ENCODE results near the gene TNFAIP8. TPM values are rescaled to one million over a fixed set of nuclear protein-coding genes. Genes with fewer than 3 reads are reported as not detected.

TNFAIP8 gene
- total and polyA plus RNA-seq, 2 experiments from 2014 or later: 10.6 to 29.2 TPM

DNA sequence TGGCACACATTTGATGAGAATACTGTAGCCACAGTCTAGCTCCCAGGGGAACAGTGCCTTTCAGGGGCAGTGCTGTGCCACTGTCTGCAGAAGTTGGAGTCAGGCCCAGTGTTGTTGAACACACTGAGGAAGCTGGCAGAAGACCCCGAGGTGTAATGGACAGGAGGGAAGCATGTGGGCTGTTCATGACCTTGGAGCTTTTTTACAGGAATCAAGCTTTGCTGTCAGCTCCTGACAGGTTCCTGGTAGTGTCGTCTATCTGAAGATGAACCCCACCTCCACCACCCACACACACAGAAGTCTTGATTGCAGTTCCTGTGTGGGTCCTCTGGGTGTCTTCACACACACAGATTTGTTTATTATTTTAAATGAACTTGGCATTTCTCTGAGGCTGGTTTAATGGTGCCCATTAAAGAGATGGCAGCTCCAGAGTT lies 40.3 kb upstream of the TNFAIP8 start:
- no peaks in the 10 kb centered on the region for H3F3A ChIP-seq (replicated peaks; ENCODE audit: low read depth)
- no peaks in the 10 kb centered on the region for H3K36me3 ChIP-seq (ENCODE audit: insufficient read depth)
- Mint-ChIP-seq H3K4me1 (peaks cover 7% of the 10 kb centered on the region; the same call in 2 of the 3 replicates), H3K27ac (no peak overlapping the region), H3K9me3 (no peaks in the 10 kb centered on the region), H3K36me3 (ENCODE audit: low read depth) (no peaks in the 10 kb centered on the region), H3K4me3 (no peak overlapping the region), H3K27me3 (ENCODE audit: insufficient read depth, low read depth, poor library complexity) (no peaks in the 10 kb centered on the region)
- TF ChIP-seq EZH2phosphoT487 (IDR thresholded peaks at IDR 0.05; ENCODE audit: unreplicated experiment): no peak
- TF ChIP-seq, protein P1, sequence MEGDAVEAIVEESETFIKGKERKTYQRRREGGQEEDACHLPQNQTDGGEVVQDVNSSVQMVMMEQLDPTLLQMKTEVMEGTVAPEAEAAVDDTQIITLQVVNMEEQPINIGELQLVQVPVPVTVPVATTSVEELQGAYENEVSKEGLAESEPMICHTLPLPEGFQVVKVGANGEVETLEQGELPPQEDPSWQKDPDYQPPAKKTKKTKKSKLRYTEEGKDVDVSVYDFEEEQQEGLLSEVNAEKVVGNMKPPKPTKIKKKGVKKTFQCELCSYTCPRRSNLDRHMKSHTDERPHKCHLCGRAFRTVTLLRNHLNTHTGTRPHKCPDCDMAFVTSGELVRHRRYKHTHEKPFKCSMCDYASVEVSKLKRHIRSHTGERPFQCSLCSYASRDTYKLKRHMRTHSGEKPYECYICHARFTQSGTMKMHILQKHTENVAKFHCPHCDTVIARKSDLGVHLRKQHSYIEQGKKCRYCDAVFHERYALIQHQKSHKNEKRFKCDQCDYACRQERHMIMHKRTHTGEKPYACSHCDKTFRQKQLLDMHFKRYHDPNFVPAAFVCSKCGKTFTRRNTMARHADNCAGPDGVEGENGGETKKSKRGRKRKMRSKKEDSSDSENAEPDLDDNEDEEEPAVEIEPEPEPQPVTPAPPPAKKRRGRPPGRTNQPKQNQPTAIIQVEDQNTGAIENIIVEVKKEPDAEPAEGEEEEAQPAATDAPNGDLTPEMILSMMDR (conservative IDR thresholded peaks at IDR 0.05; ENCODE audit: low read depth in 2 of 2): peak; percentile 22 to 29; a peak in 2 of 4 replicates
- H3K4me1 ChIP-seq (ENCODE audit: insufficient read depth): peaks cover under 1% of the 10 kb centered on the region; the same call in 1 of the 2 replicates
- H3K27me3 ChIP-seq (ENCODE audit: insufficient read depth): no peaks in the 10 kb centered on the region
- no peak overlapping the region for H3K27ac ChIP-seq (ENCODE audit: low read depth)
- H3K79me2 ChIP-seq (replicated peaks; ENCODE audit: insufficient read depth): no peaks in the 10 kb centered on the region
- no peak overlapping the region for H3K4me3 ChIP-seq
- H3K4me2 ChIP-seq: no peak overlapping the region
- no peak overlapping the region for H2AFZ ChIP-seq
- DNase-seq (ENCODE audit: low spot score) (no peak), ATAC-seq (peak; percentile 41; the same call in 1 of the 3 replicates)
- H4K20me1 ChIP-seq (replicated peaks; ENCODE audit: insufficient read depth): no peaks in the 10 kb centered on the region
- no peaks in the 10 kb centered on the region for H3K9me2 ChIP-seq (ENCODE audit: insufficient read depth)

GRCh38 chr5:119316086-119316485 lies 39.7 kb upstream of the TNFAIP8 start:
- Mint-ChIP-seq H3K9me3 (no peaks in the 10 kb centered on the region), H3K4me3 (no peak overlapping the region), H3K36me3 (ENCODE audit: low read depth) (no peaks in the 10 kb centered on the region), H3K27ac (no peak overlapping the region), H3K4me1 (peaks cover 10% of the 10 kb centered on the region; the same call in 2 of the 3 replicates), H3K27me3 (ENCODE audit: insufficient read depth, low read depth, poor library complexity) (no peaks in the 10 kb centered on the region)
- H3K79me2 ChIP-seq (replicated peaks; ENCODE audit: insufficient read depth): no peaks in the 10 kb centered on the region
- H3K4me1 ChIP-seq (ENCODE audit: insufficient read depth): peaks cover 6% of the 10 kb centered on the region; the same call in 1 of the 2 replicates
- H3F3A ChIP-seq (replicated peaks; ENCODE audit: low read depth): no peaks in the 10 kb centered on the region
- DNase-seq (ENCODE audit: low spot score) (no peak), ATAC-seq (no peak)
- no peaks in the 10 kb centered on the region for H4K20me1 ChIP-seq (replicated peaks; ENCODE audit: insufficient read depth)
- no peaks in the 10 kb centered on the region for H3K9me2 ChIP-seq (ENCODE audit: insufficient read depth)
- H3K36me3 ChIP-seq (ENCODE audit: insufficient read depth): no peaks in the 10 kb centered on the region
- no peak overlapping the region for H3K4me2 ChIP-seq
- H3K27ac ChIP-seq (ENCODE audit: low read depth): no peak overlapping the region
- H2AFZ ChIP-seq: no peak overlapping the region
- no peak overlapping the region for H3K4me3 ChIP-seq
- no peaks in the 10 kb centered on the region for H3K27me3 ChIP-seq (ENCODE audit: insufficient read depth)
- TF ChIP-seq REST (IDR thresholded peaks at IDR 0.05; ENCODE audit: unreplicated experiment): no peak
- TF ChIP-seq, protein P2, sequence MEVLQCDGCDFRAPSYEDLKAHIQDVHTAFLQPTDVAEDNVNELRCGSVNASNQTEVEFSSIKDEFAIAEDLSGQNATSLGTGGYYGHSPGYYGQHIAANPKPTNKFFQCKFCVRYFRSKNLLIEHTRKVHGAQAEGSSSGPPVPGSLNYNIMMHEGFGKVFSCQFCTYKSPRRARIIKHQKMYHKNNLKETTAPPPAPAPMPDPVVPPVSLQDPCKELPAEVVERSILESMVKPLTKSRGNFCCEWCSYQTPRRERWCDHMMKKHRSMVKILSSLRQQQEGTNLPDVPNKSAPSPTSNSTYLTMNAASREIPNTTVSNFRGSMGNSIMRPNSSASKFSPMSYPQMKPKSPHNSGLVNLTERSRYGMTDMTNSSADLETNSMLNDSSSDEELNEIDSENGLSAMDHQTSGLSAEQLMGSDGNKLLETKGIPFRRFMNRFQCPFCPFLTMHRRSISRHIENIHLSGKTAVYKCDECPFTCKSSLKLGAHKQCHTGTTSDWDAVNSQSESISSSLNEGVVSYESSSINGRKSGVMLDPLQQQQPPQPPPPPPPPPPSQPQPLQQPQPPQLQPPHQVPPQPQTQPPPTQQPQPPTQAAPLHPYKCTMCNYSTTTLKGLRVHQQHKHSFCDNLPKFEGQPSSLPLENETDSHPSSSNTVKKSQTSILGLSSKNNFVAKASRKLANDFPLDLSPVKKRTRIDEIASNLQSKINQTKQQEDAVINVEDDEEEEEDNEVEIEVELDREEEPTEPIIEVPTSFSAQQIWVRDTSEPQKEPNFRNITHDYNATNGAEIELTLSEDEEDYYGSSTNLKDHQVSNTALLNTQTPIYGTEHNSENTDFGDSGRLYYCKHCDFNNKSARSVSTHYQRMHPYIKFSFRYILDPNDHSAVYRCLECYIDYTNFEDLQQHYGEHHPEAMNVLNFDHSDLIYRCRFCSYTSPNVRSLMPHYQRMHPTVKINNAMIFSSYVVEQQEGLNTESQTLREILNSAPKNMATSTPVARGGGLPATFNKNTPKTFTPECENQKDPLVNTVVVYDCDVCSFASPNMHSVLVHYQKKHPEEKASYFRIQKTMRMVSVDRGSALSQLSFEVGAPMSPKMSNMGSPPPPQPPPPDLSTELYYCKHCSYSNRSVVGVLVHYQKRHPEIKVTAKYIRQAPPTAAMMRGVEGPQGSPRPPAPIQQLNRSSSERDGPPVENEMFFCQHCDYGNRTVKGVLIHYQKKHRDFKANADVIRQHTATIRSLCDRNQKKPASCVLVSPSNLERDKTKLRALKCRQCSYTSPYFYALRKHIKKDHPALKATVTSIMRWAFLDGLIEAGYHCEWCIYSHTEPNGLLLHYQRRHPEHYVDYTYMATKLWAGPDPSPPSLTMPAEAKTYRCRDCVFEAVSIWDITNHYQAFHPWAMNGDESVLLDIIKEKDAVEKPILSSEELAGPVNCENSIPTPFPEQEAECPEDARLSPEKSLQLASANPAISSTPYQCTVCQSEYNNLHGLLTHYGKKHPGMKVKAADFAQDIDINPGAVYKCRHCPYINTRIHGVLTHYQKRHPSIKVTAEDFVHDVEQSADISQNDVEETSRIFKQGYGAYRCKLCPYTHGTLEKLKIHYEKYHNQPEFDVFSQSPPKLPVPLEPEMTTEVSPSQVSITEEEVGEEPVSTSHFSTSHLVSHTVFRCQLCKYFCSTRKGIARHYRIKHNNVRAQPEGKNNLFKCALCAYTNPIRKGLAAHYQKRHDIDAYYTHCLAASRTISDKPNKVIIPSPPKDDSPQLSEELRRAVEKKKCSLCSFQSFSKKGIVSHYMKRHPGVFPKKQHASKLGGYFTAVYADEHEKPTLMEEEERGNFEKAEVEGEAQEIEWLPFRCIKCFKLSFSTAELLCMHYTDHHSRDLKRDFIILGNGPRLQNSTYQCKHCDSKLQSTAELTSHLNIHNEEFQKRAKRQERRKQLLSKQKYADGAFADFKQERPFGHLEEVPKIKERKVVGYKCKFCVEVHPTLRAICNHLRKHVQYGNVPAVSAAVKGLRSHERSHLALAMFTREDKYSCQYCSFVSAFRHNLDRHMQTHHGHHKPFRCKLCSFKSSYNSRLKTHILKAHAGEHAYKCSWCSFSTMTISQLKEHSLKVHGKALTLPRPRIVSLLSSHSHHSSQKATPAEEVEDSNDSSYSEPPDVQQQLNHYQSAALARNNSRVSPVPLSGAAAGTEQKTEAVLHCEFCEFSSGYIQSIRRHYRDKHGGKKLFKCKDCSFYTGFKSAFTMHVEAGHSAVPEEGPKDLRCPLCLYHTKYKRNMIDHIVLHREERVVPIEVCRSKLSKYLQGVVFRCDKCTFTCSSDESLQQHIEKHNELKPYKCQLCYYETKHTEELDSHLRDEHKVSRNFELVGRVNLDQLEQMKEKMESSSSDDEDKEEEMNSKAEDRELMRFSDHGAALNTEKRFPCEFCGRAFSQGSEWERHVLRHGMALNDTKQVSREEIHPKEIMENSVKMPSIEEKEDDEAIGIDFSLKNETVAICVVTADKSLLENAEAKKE (CRISPR knock-in tag; IDR thresholded peaks at IDR 0.05): no peak
- TF ChIP-seq, protein P3, sequence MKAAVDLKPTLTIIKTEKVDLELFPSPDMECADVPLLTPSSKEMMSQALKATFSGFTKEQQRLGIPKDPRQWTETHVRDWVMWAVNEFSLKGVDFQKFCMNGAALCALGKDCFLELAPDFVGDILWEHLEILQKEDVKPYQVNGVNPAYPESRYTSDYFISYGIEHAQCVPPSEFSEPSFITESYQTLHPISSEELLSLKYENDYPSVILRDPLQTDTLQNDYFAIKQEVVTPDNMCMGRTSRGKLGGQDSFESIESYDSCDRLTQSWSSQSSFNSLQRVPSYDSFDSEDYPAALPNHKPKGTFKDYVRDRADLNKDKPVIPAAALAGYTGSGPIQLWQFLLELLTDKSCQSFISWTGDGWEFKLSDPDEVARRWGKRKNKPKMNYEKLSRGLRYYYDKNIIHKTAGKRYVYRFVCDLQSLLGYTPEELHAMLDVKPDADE (IDR thresholded peaks at IDR 0.05): no peak
- TF ChIP-seq ZNF331 (CRISPR knock-in tag; IDR thresholded peaks at IDR 0.05; ENCODE audit: low read depth): no peak
- TF ChIP-seq NANOG (IDR thresholded peaks at IDR 0.05; ENCODE audit: borderline replicate concordance): no peak
- no peak for TF ChIP-seq CREB1 (CRISPR knock-in tag; IDR thresholded peaks at IDR 0.05; ENCODE audit: low read depth)
- TF ChIP-seq EZH2phosphoT487 (IDR thresholded peaks at IDR 0.05; ENCODE audit: unreplicated experiment): no peak
- no peak for TF ChIP-seq STAT1 (IDR thresholded peaks at IDR 0.05; ENCODE audit: unreplicated experiment)

Data from GM23338 (cell line).